GM19468 (cell line): ENCODE data around the gene DNAH5.
"Not testable (repeated sequence)": the region's sequence is repeated elsewhere in the genome, so short reads cannot be mapped to it uniquely, and the experiment has no call there.

Experiments
- ATAC-seq: cut with Tn5 transposase; IDR thresholded peaks from one replicate; pipeline ENCODE4 v1.9.1; 2021; ENCODE audit warnings: mild to moderate bottlenecking, moderate library complexity, moderate number of reproducible peaks; ENCODE audit not compliant: unreplicated experiment; ENCODE audit errors: extremely low read depth

The DNAH5 gene, protein sequence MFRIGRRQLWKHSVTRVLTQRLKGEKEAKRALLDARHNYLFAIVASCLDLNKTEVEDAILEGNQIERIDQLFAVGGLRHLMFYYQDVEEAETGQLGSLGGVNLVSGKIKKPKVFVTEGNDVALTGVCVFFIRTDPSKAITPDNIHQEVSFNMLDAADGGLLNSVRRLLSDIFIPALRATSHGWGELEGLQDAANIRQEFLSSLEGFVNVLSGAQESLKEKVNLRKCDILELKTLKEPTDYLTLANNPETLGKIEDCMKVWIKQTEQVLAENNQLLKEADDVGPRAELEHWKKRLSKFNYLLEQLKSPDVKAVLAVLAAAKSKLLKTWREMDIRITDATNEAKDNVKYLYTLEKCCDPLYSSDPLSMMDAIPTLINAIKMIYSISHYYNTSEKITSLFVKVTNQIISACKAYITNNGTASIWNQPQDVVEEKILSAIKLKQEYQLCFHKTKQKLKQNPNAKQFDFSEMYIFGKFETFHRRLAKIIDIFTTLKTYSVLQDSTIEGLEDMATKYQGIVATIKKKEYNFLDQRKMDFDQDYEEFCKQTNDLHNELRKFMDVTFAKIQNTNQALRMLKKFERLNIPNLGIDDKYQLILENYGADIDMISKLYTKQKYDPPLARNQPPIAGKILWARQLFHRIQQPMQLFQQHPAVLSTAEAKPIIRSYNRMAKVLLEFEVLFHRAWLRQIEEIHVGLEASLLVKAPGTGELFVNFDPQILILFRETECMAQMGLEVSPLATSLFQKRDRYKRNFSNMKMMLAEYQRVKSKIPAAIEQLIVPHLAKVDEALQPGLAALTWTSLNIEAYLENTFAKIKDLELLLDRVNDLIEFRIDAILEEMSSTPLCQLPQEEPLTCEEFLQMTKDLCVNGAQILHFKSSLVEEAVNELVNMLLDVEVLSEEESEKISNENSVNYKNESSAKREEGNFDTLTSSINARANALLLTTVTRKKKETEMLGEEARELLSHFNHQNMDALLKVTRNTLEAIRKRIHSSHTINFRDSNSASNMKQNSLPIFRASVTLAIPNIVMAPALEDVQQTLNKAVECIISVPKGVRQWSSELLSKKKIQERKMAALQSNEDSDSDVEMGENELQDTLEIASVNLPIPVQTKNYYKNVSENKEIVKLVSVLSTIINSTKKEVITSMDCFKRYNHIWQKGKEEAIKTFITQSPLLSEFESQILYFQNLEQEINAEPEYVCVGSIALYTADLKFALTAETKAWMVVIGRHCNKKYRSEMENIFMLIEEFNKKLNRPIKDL (N-terminal part only)

DNA sequence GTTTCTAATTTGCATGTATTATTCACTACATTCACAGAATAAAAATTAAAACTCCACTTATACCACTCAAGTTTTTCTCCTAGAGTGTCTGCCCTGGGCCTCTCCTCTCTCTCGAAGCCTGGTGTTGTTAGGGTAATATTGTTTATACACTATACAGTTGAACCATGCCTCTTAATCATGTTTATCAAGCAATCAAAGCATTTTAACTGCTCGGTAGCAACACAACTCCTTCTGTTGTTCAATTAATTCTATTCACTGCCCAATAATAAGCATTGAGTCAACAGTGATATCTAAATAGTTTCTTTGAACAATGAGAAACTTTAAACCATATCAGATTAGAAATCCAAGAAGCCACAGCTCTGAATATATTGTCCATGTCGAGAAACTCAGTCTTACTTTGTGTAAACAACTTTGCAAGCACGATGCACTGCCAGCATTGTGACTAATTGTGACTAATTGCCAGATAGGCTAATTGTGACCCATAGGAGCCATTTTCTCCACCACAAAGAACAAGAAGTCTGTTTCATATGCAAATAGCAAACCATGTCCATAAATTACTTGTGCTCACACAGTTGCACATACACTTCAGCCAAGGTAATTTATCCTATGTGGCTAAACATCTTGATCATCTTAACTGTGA, at the start of gene DNAH5:
TSS of gene DNAH5 (minus strand) at position 129 of the 640 bp plus-strand sequence. CDS start 250 bp downstream, outside the sequence.
- ATAC-seq: no peak

DNA sequence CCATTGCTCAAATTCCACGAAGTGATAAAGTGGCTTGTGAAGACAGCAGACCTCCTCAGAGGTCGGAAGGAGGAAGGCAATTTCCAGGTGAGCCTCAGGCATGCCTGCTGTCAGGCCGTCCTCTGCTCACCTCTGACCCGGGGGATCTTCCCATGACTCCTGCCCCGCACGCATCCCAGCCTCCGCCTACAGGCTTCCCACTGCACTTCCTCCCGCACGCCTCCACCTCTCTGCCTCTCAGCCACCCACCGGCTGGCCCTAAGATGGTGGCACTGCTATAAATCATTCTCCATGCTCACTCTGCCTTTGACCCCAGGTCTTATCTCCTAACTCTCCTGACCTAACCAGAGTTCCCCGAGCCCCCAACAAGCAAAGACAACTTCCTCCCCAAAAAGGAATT, 49.4 kb upstream of the DNAH5 start:
- ATAC-seq: no peak

DNA sequence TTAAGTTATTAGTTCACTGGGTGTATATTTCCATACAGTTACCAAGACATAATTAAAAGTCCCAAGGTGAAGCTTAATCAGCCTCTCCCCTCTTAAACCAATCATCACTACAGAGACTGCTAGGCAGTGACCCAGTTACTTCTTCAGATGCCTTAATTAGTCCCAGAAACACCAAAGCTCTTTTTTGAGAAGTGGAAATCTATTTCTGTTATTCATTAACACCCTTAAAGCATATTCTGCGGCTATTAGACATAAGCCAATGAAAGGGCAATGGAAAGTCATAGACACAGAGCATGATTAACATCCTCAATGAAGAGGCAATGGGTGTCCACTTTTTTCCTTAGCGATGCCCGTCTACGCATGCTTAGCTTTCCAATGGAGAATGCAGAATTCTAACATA, 48.3 kb upstream of the DNAH5 start:
- ATAC-seq: no peak

DNA sequence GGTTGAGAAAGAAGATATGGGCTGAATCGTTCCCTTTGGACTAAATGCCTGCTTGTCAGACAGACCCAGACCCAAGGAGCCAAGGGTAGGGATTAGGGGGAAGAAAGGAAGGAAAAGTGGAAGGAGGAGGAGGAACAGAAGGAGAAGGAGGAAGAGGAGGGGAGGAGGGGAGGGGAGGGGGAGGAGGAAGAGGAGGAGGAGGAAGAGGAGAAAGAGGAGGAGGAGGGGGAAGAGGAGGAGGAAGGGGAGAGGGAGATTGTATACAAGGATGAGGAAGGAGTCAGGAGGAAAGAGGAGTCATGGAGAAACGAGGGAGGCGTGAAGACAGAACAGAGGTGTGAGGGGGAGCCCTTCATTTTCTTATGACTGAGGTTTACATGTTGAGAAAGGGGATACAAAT, 46.9 kb upstream of the DNAH5 start:
- no peak for ATAC-seq

DNA sequence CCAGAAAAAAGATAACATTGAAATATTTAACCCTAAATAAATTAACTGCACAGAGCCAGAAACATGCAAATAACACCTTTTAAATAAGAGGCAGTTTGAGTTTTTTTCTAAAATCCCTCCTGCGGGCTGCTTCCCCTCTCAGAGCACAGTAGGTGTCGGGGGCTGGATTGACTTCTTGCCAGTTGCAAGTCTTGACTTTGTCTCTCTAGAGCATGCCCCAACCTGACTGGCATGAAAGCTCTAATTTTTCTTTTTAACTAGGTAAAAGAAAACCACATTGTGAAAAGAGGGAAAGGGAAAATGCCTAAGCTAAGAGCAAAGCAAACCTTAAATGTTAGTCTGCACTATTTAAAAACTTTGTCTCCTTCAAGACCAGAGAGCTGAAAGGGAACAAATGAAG, 46.4 kb upstream of the DNAH5 start:
- ATAC-seq: no peak

DNA sequence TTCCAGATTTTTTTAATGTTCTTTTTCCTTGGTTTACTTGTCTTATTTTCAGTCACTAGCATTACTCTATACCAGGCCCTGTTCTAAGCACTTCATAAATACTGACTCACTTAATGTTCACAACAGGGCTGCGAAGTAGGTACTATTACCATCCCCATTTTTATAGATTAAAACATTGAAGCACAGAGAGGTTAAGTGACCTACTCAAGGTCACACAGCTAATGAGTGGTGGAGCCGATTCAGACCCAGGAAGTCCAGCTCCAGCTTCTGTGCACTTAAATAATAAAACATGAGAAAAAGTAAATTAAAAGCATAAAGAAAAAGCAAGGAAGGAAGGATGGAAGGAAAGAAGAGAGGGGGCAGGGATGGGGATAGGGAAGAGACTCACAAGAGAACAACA, 45.3 kb upstream of the DNAH5 start:
- ATAC-seq: no peak

DNA sequence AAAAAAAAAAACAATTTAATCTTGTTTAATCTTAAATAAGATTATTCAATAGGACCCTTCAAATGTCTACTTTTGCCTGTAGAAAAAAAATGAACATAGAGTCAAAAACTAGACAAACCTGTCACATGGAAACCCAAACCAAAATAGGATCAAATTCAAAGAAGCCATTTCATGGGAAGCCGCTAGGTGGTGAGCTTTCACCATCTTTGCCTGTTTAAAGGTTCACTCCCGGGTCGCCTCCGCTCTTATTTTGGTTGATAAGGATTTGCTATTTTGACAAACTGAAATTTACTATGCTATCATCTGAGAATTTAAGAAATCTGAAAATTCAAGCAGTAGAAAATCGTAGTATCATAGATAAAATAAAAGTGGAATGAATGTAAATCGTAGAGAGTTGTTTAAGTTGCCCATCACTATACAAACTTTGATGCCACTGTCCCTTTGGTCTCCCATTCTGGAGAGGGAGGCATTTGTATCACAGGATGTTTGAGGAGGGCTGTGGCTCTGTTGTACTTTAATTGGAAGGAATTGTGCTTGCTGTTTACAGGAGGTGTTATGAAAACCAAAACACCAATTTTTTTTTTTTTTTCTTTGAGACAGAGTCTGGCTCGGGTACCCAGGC, 43.5 kb upstream of the DNAH5 start:
- peak; percentile 39 for ATAC-seq

DNA sequence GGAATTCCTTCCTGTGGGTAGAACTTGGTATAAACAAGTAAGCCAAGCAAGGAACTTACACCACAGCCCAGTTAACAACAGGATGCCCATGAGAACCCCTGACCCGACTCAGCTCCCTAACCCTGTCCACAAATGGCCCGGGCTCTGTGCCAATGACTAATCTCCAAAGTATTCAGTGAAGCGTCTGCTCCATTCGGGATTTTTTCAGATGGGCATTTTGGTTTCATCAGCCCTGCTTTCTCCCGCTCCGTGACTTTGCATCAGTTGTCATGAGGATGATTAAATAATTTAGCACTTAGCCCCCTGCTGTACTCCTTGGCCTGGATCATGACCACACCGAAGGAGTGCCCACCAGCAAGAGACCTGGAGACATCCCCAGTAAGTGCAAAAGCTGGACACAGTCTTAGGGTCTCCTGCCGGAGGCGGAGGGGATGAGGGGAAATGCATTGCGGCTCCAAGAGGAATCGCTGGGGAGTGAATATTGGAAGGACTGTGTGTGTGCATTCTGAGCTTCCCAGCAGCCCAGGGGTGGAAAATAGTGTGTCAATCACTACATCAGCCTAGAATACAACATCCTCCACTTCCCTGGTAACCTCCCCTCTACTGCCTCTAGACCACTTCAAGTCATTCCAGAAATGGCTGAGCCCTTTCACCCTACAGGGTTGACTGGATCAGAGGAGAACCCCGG, 41.4 kb upstream of the DNAH5 start:
- ATAC-seq: no peak

DNA sequence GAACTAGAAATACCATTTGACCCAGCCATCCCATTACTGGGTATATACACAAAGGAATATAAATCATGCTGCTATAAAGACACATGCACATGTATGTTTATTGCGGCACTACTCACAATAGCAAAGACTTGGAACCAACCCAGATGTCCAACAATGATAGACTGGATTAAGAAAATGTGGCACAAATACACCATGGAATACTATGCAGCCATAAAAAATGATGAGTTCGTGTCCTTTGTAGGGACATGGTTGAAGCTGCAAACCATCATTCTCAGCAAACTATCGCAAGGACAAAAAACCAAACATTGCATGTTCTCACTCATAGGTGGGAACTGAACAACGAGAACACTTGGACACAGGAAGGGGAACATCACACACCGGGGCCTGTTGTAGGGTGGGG, 40.4 kb upstream of the DNAH5 start:
- ATAC-seq: not testable (repeated sequence)

DNA sequence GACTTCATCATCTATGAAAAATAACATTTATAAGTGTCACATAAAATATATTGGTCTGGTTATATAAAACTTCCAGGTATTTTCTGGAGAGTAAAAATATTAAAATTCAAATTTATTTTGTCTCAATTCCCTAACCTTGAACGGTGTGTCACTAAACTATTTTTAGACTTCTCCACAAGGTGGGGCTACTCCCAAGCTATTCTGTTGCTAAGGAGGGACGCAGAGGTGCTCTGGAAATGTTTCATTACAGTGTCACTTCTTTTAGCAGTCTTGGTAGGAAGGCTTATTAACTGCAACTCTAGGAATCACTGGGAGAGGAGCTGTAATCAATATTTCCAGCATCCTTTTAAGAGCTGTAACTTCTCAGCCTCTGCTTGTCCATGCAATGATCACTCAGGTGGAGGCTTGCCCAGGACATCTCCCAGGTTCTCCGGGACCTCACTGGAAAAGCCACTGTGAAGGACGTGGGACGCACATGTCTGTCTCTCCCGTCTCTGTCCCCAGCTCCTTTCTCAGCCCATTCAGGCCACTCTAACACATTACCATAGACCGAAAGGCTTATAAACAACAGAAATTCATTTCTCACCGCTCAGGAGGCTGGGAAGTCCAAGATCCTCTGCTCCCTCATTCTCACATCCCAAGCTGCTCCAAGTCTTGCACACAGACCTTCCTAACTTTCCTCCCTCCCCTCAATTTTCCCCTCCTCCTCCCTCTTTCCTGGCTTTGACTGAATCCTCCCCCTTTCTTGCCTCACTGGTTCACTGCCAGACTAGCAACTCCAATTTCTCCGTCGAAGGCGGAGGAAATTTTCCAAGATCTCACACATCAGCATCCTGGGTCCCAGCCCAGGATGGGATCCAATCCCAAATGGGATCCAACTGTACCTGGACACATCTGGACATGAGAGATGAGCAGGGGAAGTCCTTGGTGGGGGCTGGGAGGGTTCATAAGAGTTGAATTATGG, 32.7 kb upstream of the DNAH5 start:
- no peak for ATAC-seq

DNA sequence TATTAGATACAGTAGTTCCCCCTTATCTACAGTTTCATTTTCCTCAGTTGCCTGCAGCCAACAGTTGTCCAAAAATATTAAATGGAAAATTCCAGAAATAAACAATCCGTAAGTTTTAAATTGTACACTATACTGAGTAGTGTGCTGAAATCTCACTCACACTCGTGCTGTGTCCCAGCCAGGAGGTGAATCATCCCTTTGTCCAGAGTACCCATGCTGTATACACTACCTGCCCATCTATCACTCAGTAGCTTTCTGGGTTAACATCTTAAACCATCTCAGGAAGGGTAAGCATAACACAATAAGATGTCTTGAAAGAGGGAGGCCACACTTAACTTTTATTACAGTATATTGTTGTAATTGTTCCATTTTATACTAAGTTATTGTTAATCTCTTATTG, 31.7 kb upstream of the DNAH5 start:
- ATAC-seq: no peak

DNA sequence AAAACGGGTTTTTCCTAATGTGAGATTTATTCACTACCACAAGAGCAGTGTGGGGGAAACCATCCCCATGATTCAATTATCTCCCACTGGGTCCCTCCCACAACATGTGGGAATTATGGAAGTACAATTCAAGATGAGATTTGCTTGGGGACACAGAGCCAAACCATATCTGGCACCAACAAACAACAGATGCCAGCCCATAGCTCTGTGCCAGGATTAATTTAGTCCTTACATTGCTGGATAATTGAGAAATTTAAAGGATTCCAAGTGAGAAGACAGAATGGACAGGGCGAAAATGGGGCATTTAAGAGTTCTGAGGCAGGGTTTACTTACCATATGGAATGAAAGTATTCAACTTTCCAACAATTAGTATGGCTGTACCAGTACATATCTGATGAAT, 30.8 kb upstream of the DNAH5 start:
- no peak for ATAC-seq

DNA sequence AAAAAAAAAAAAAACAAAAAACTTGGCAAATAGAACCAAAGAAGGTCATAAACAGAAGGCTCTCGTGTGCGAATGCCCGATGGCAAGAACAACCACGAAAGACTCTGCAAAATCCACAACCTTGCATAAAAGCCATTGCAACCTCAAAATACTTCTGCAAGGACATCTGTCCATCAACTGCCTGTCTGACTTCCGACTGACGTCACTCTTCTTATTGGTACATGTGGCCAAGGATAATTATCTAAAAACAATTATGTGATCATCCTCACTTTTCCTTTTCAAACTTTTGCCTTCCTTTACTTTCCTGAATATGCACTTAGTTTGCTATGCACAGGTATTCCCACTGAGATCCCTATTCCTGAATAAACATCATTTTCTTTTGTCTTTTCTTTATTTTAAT, 29.2 kb upstream of the DNAH5 start:
- no peak for ATAC-seq

DNA sequence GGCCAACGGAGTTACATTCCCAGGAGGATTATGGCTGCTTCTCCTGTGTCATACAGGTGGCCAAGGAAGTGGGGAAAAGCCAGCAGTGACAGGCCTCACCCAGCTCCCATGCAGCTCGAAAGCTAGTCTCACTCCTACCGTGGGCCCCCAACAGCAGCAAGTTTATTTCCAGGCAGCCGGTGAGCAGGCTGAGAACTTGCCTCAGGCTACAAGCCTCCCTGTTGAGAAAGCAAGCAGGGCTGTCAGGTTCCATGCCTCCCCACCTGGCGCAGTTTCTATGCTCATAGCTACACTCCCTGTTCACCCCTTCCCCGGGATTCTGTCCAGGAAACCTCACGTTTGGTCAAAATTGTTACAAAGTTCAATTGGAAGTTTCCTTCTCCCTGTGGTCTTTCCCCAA, 27.5 kb upstream of the DNAH5 start:
- ATAC-seq: no peak

DNA sequence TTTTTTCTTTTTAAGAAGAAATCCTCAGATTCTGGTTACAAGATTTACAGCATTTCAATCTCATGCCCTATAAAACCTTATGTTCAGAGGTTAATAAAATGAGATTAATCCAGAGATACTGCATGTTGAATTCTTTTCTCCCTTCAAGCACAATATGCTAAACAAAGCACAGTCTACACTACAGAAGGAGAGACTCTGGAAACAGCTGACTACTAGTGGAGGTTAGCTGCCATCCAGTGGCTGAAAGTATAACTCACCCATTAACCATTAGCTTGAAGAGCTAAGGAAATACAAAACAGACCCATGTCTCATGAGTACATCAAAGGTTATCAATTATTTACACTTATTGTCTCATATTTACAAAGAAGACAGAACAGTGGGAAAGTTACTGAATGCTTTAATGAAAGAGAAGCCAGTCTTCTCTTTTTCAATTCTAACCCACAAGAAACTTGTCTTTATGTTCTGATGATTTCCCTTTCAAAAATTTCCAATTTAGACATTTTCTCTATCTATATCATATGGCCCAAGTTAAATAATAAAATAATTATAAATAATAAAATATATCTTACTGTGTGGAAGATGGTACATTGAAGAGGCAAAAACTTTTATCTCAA, 12.7 kb upstream of the DNAH5 start:
- ATAC-seq: peak; percentile 91

DNA sequence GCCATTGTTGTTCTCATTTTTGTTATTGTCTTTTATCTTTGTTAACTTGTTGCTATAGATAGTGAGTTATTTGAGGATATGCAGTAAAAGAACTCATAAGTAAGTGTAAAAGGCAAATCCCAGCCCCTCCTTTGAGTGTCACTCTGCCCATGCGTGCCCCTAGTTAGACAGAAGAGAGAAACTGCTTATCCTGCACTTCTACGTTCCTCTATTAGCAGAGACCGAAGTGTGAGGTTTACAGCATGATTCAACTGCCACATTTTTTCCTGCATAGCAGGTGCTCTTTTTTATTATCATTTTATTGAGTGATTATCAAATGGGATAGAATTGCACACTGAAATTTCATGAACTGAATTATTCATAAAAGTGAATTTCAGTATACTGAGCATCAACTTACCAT, 12.0 kb upstream of the DNAH5 start:
- ATAC-seq: no peak

DNA sequence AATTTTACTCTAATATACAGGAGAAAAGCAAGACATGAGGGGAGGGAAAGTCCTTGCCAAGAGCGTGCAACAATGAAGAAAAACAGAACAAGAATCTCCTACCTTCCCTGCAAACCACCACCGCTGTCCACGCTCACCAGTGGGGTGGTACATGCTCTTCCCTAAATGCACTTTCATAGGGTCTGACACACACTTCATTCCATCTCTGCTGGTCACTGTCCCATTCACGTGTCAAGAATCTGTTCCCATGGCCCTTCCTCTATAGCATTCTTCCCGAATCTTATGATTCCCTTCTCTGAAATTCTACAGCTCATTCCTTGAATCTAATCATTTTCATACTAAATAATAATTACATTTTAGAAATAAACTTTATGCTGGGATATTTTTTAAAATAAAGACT, 11.4 kb upstream of the DNAH5 start:
- no peak for ATAC-seq

DNA sequence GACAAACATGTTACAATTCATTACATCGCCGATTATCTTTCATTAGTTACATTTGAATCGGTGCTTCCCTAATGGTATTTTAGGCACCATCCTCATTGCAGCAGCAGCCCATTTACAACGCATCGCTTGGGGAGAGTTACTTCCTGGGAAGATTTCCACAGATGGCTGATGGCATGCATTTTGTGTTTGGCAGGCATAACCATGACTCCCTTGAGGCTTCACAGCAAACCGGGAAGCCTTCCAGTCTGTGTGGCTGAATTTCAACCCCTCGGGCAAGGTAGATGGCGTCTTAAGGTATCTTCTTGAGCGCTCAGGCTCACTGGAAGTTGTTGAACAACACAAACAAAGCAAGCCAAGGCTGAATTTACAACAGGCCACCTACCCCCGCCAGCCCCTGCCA, 1.6 kb upstream of the DNAH5 start:
- ATAC-seq: no peak
